GM12873 (cell line): ENCODE data around the gene MICAL2.

Experiments
- TF ChIP-seq, protein P1 (sequence below): IDR thresholded peaks from 2 replicates; pipeline ENCODE4 v1.5.1; 2012; ENCODE audit warnings: low read depth, mild to moderate bottlenecking, moderate library complexity, low read length, control low read depth; ENCODE audit not compliant: insufficient read depth; ENCODE audit errors: missing control alignments

MICAL2 gene

GRCh38 chr11:12274558-12275197 is 164.3 kb downstream of the MICAL2 start:
- TF ChIP-seq, protein P1, sequence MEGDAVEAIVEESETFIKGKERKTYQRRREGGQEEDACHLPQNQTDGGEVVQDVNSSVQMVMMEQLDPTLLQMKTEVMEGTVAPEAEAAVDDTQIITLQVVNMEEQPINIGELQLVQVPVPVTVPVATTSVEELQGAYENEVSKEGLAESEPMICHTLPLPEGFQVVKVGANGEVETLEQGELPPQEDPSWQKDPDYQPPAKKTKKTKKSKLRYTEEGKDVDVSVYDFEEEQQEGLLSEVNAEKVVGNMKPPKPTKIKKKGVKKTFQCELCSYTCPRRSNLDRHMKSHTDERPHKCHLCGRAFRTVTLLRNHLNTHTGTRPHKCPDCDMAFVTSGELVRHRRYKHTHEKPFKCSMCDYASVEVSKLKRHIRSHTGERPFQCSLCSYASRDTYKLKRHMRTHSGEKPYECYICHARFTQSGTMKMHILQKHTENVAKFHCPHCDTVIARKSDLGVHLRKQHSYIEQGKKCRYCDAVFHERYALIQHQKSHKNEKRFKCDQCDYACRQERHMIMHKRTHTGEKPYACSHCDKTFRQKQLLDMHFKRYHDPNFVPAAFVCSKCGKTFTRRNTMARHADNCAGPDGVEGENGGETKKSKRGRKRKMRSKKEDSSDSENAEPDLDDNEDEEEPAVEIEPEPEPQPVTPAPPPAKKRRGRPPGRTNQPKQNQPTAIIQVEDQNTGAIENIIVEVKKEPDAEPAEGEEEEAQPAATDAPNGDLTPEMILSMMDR: no peak

DNA sequence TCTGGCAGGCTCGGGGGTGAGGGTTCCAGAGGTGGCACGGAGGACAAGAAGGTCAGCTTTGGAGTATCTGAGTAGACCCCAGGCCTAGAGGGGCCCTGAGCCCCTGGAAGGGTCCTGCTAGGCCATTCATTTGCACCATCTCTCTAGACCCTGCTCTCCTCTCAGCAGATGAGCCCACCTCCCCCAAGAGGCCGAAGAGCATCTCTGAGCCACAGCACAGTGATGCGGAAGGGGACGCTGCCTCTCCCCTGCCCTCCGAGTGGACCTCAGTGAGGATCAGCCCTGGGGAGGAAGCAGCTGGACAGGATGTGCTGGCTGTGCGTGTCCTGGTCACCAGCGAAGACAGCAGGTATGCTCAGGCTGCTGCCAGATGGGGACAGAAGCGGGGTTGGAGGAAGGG is 165.4 kb downstream of the MICAL2 start:
- TF ChIP-seq, protein P1: no peak

- TF ChIP-seq, protein P1: no peak
Measured at GRCh38 chr11:12276356-12276755, 166.0 kb downstream of the MICAL2 start.

DNA sequence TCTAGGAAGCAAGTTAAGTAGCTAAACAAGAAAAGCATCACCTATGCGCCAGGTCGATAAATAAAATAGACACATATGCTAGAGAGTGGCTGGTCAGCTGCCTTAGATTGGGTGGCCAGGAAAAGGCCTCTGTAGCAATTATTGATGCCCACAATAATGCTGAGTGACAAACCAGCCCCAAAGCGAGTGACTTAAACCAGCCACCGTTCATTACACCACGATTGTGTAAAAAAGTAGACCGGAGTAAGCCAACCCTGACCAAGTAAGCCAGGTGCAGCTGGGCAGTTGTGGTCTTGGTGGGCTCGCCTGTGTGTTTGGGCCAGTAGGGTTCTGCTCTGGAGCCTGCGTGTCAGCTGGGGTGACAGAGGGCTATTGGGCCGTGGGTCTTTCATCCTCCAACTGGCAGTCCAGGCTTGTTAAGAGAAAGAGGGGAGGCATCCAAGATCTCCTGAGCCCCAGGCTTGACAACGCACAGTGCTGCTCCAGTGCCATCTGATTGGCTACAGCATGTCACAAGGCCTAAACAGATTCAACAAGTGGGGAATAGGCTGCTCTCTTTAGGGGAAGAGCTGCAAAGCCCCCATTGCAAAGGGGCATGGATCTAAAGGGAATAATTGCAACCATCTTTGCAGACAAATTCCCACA is 166.6 kb downstream of the MICAL2 start:
- TF ChIP-seq, protein P1: no peak

GRCh38 chr11:12278766-12279671 is 168.6 kb downstream of the MICAL2 start:
- TF ChIP-seq, protein P1: no peak

GRCh38 chr11:12279672-12280108 is 169.3 kb downstream of the MICAL2 start:
- TF ChIP-seq, protein P1: no peak

DNA sequence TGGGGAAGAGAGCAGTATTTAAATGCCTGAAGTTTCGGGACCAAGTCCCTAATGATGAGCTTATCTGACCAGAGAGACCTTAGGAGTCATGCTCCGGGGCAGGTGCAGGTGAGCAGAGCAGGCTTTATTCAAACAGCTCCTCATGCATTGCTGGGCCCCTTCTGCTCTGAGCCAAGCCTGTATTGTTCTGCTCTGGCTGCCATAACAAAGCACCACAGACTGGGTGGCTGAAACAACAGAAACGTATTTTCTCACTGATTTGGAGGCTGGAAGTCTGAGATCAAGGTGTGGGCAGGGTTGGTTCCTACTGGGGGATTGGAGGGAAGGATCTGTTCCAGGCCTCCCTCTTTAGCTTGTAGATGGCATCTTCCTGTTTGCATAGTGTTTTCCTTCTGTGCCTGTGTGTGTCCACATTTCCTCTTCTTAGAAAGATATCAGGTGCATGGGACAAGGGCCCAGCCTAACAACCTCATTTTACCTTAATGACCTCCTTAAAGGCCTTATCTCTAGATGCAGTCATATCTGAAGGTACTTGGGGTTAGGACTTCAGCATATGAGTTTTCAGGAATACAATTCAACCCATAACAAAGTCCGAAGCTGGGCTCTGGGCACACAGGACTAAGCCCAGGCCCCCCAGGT is 169.9 kb downstream of the MICAL2 start:
- TF ChIP-seq, protein P1: no peak
